ENCODE data around the gene ZNF678.
A peak's percentile ranks its signal among the peaks of the same experiment; 100 is the strongest.

The ZNF678 gene

GRCh38 chr1:227561241-227561907, 2.0 kb upstream of the ZNF678 start:
- Histone ChIP-seq H3K4me1 (ENCODE audit: insufficient read depth, low read length, poor library complexity, severe bottlenecking) (peaks cover 11% of the 10 kb centered on the region), H3K4me2 (ENCODE audit: low read depth, low read length, poor library complexity, severe bottlenecking) (no peak overlapping the region), H3K9me2 (replicated peaks; ENCODE audit: low read depth, low read length) (no peaks in the 10 kb centered on the region), H4K20me1 (ENCODE audit: insufficient read depth, low read length, poor library complexity, severe bottlenecking) (peaks cover under 1% of the 10 kb centered on the region), H3K36me3 (ENCODE audit: insufficient read depth, low read length) (no peaks in the 10 kb centered on the region), H3K9ac (ENCODE audit: low read depth, low read length, poor library complexity, severe bottlenecking) (no peak overlapping the region), H3K9me3 (ENCODE audit: insufficient read depth, low read depth, low read length) (no peaks in the 10 kb centered on the region), H2AFZ (ENCODE audit: low read length) (no peak overlapping the region), H3K27me3 (ENCODE audit: insufficient read depth, low read length, poor library complexity, severe bottlenecking) (no peaks in the 10 kb centered on the region), H3K79me2 (ENCODE audit: insufficient read depth, low read length) (peaks cover 26% of the 10 kb centered on the region), H3K4me3 (ENCODE audit: low read length, poor library complexity, severe bottlenecking) (no peak overlapping the region), H3F3A (ENCODE audit: low read depth) (no peaks in the 10 kb centered on the region)
- no peak for TF ChIP-seq EZH2phosphoT487 (IDR thresholded peaks at IDR 0.05; ENCODE audit: borderline replicate concordance)
- no peak for TF ChIP-seq CTCF (conservative IDR thresholded peaks at IDR 0.05; ENCODE audit: low read length)

- H4K20me1 ChIP-seq (ENCODE audit: insufficient read depth, low read length, poor library complexity, severe bottlenecking), result peaks cover 5% of the 10 kb centered on the region
Observed at GRCh38 chr1:227562037-227562436, 1.3 kb upstream of the ZNF678 start.

GRCh38 chr1:227562933-227563323, 428 bp upstream of the ZNF678 start:
- Histone ChIP-seq H2AFZ (ENCODE audit: low read length) (peak overlapping the region; percentile 97), H3K9me2 (replicated peaks; ENCODE audit: low read depth, low read length) (no peaks in the 10 kb centered on the region), H3F3A (ENCODE audit: low read depth) (no peaks in the 10 kb centered on the region), H3K36me3 (ENCODE audit: insufficient read depth, low read length) (no peaks in the 10 kb centered on the region), H3K4me2 (ENCODE audit: low read depth, low read length, poor library complexity, severe bottlenecking) (peak overlapping the region; percentile 32), H3K4me1 (ENCODE audit: insufficient read depth, low read length, poor library complexity, severe bottlenecking) (peaks cover 20% of the 10 kb centered on the region), H3K4me3 (ENCODE audit: low read length, poor library complexity, severe bottlenecking) (peak overlapping the region; percentile 91), H3K79me2 (ENCODE audit: insufficient read depth, low read length) (peaks cover 39% of the 10 kb centered on the region), H3K9me3 (ENCODE audit: insufficient read depth, low read depth, low read length) (no peaks in the 10 kb centered on the region), H3K9ac (ENCODE audit: low read depth, low read length, poor library complexity, severe bottlenecking) (no peak overlapping the region), H3K27me3 (ENCODE audit: insufficient read depth, low read length, poor library complexity, severe bottlenecking) (no peaks in the 10 kb centered on the region), H4K20me1 (ENCODE audit: insufficient read depth, low read length, poor library complexity, severe bottlenecking) (peaks cover 8% of the 10 kb centered on the region)
- TF ChIP-seq CTCF (conservative IDR thresholded peaks at IDR 0.05; ENCODE audit: low read length) (no peak), EZH2phosphoT487 (IDR thresholded peaks at IDR 0.05; ENCODE audit: borderline replicate concordance) (no peak)

More at GRCh38 chr1:227562037-227562436, 1.3 kb upstream of the ZNF678 start:
- H3K9me2 ChIP-seq (replicated peaks; ENCODE audit: low read depth, low read length), result no peaks in the 10 kb centered on the region
- H3K9me3 ChIP-seq (ENCODE audit: insufficient read depth, low read depth, low read length), result no peaks in the 10 kb centered on the region
- no peaks in the 10 kb centered on the region for H3F3A ChIP-seq (ENCODE audit: low read depth)
- H3K4me2 ChIP-seq (ENCODE audit: low read depth, low read length, poor library complexity, severe bottlenecking), result no peak overlapping the region
- H3K79me2 ChIP-seq (ENCODE audit: insufficient read depth, low read length), result peaks cover 33% of the 10 kb centered on the region
- TF ChIP-seq EZH2phosphoT487 (IDR thresholded peaks at IDR 0.05; ENCODE audit: borderline replicate concordance) (no peak), CTCF (conservative IDR thresholded peaks at IDR 0.05; ENCODE audit: low read length) (no peak)
- H2AFZ ChIP-seq (ENCODE audit: low read length), result no peak overlapping the region
- H3K4me1 ChIP-seq (ENCODE audit: insufficient read depth, low read length, poor library complexity, severe bottlenecking), result peaks cover 15% of the 10 kb centered on the region
- H3K4me3 ChIP-seq (ENCODE audit: low read length, poor library complexity, severe bottlenecking), result no peak overlapping the region
- no peaks in the 10 kb centered on the region for H3K36me3 ChIP-seq (ENCODE audit: insufficient read depth, low read length)
- H3K27me3 ChIP-seq (ENCODE audit: insufficient read depth, low read length, poor library complexity, severe bottlenecking), result no peaks in the 10 kb centered on the region
- H3K9ac ChIP-seq (ENCODE audit: low read depth, low read length, poor library complexity, severe bottlenecking), result no peak overlapping the region
